K562 (cell line): ENCODE results near the gene TPD52L1. TPM values are rescaled to one million over a fixed set of nuclear protein-coding genes. Genes with fewer than 3 reads are reported as not detected.

ENCODE experiments used
- ATAC-seq: fragments of 200-7000 bp; cut with Tn5 transposase; 3 replicates; pipeline ENCODE4 v1.9.1; 2020; ENCODE audit warnings: moderate library complexity
- BruUV-seq: library from RNA; stranded (reverse); fragments of 400-500 nt; replicated peaks from 2 replicates; lab custom pipeline; 2021; lab: Mats Ljungman, UMichigan
- CTCF ChIA-PET: fragments of 300-600 bp; formaldehyde crosslinking; extraction: SDS; loops from one replicate; lab custom pipeline; 2021; ENCODE audit warnings: low intra/inter-chr PET ratio; lab: Yijun Ruan, JAX
- POLR2A ChIA-PET: fragments of 300-600, 350-650 bp; sonication (Branson Sonifier 250); formaldehyde crosslinking; extraction: SDS; loops from one replicate; lab custom pipeline; 2021; ENCODE audit warnings: antibody characterized with exemption, inconsistent platforms; lab: Yijun Ruan, JAX
- DNase-seq, 4 experiments: peaks; one replicate each; pipeline versions ENCODE4 v3.0.0 to v3.0.0-alpha.2; 2011 to 2018; ENCODE audit warnings: low spot score in 3 of 4, mixed read lengths in 3 of 4; ENCODE audit errors: extremely low read depth in 1 of 4
- FAIRE-seq: peaks from 2 replicates; lab custom pipeline; 2011; peaks lifted over from hg19 to GRCh38; lab: Jason Lieb, UNC
- H2AFZ ChIP-seq: 2 replicates; pipeline ENCODE4 v1.6.0; 2011; ENCODE audit warnings: low read depth, low read length, control low read depth, inconsistent platforms
- H3K27ac ChIP-seq: fragments of 200-600 bp; 3 replicates; pipeline ENCODE4 v1.8.0; 2011; ENCODE audit warnings: low read depth, mild to moderate bottlenecking, control low read depth, inconsistent platforms, low read length, moderate library complexity, mixed read lengths; ENCODE audit errors: extremely low read depth
- H3K27me3 ChIP-seq, 2 experiments: fragments of 300-600 bp in 1 of 2; 2 replicates in 1 of 2; 3 replicates in 1 of 2; pipeline versions ENCODE4 v1.6.0 to v1.8.0; 2011; ENCODE audit warnings: inconsistent platforms in 2 of 2, low read length in 2 of 2, mild to moderate bottlenecking in 1 of 2, mixed read lengths in 1 of 2, moderate library complexity in 1 of 2; ENCODE audit not compliant: control insufficient read depth in 2 of 2, insufficient read depth in 2 of 2
- H3K36me3 ChIP-seq: fragments of 300-600 bp; 3 replicates; pipeline ENCODE4 v1.8.0; 2011; ENCODE audit warnings: mild to moderate bottlenecking, low read length, inconsistent platforms; ENCODE audit not compliant: control insufficient read depth, insufficient read depth
- H3K4me1 ChIP-seq, 2 experiments: fragments of 200-600 bp in 1 of 2; replicated peaks in 1 of 2; 2 replicates in 1 of 2; 3 replicates in 1 of 2; pipeline versions ENCODE4 v1.5.1 to v1.8.0; 2011; ENCODE audit warnings: inconsistent platforms in 2 of 2, low read length in 2 of 2, mild to moderate bottlenecking in 1 of 2, mixed read lengths in 1 of 2, moderate library complexity in 1 of 2; ENCODE audit not compliant: control insufficient read depth in 2 of 2, insufficient read depth in 2 of 2
- H3K4me2 ChIP-seq: 2 replicates; pipeline ENCODE4 v1.6.1; 2011; ENCODE audit warnings: low read length, control low read depth, inconsistent platforms, mixed read lengths; ENCODE audit not compliant: insufficient read depth
- H3K4me3 ChIP-seq: fragments of 200-600 bp; sonication (generic), shearing (Covaris generic); 2 replicates; pipeline ENCODE4 v1.5.1; 2016; ENCODE audit warnings: control low read depth, inconsistent platforms
- H3K79me2 ChIP-seq: fragments of 200-600 bp; 3 replicates; pipeline ENCODE4 v1.8.0; 2011; ENCODE audit warnings: low read length, inconsistent platforms; ENCODE audit not compliant: control insufficient read depth, insufficient read depth
- H3K9ac ChIP-seq, 2 experiments: 2 replicates each; pipeline versions ENCODE4 v1.6.0 to v1.6.1; 2011; ENCODE audit warnings: low read depth in 2 of 2, low read length in 2 of 2, control low read depth in 1 of 2, inconsistent platforms in 1 of 2, mild to moderate bottlenecking in 1 of 2, mixed read lengths in 1 of 2; ENCODE audit not compliant: insufficient read depth in 1 of 2
- H3K9me1 ChIP-seq: one replicate; pipeline ENCODE4 v1.6.0; 2011; ENCODE audit warnings: inconsistent platforms, mild to moderate bottlenecking, low read length, moderate library complexity; ENCODE audit not compliant: control insufficient read depth, insufficient read depth
- H3K9me3 ChIP-seq: replicated peaks from 2 replicates; pipeline ENCODE4 v1.5.1; 2011; ENCODE audit warnings: low read depth, low read length, inconsistent platforms; ENCODE audit not compliant: control insufficient read depth, insufficient read depth
- H4K20me1 ChIP-seq: replicated peaks from 2 replicates; pipeline ENCODE4 v1.6.1; 2011; ENCODE audit warnings: low read length, inconsistent platforms, mixed read lengths; ENCODE audit not compliant: control insufficient read depth, insufficient read depth
- NFE2L1 ChIP-seq: fragments of 450-650 bp; IDR thresholded peaks from 2 replicates; pipeline ENCODE4 v1.6.1; 2016; ENCODE audit warnings: missing genetic modification characterization, low read depth, mild to moderate bottlenecking, missing compliant biosample characterization, moderate library complexity, borderline replicate concordance
- RBM25 ChIP-seq: fragments of 200-400 bp; formaldehyde crosslinking; IDR thresholded peaks from 2 replicates; pipeline ENCODE4 v1.6.1; 2018; ENCODE audit warnings: low read length, low read depth, moderate library complexity; ENCODE audit not compliant: severe bottlenecking
- RFX5 ChIP-seq: IDR thresholded peaks from 2 replicates; pipeline ENCODE4 v1.6.1; 2011; ENCODE audit warnings: low read depth, mild to moderate bottlenecking, improper control_type of control experiment, low read length
- ZBTB17 ChIP-seq: fragments of 450-650 bp; formaldehyde crosslinking; IDR thresholded peaks from 2 replicates; pipeline ENCODE4 v1.4.0; 2020; ENCODE audit warnings: mild to moderate bottlenecking
- ZFP30 ChIP-seq: fragments of 250-450 bp; sonication (Bioruptor Pico); IDR thresholded peaks from 2 replicates; pipeline ENCODE4 v1.8.0; 2022; ENCODE audit warnings: moderate library complexity, mild to moderate bottlenecking, inconsistent platforms, borderline replicate concordance
- WGBS: fragments of 100-300 bp; shearing (Covaris generic); methylation state at CpG from one replicate; pipeline ENCODE4 v1.1.6; 2016; ENCODE audit warnings: low coverage, mixed read lengths; ENCODE audit not compliant: insufficient coverage; ENCODE audit errors: missing lambda C conversion rate; 5-methylcytosine and 5-hydroxymethylcytosine counted together
- in situ Hi-C: fragments of 300-500 bp; cut with MboI; formaldehyde crosslinking; loops from 4 replicates; pipeline ENCODE4 v1.15.0; 2018; ENCODE audit warnings: inconsistent platforms, mixed read lengths
- intact Hi-C: fragments of 100-400 bp; cut with micrococcal nuclease; formaldehyde crosslinking; loops from 2 replicates; pipeline ENCODE4 v1.14.2; 2022
- polyA plus RNA-seq, 8 experiments: library from polyadenylated mRNA; depleted of rRNA in 4 of 8; stranded (reverse) in 5 of 8; unstranded in 3 of 8; fragments of >200 nt; fragmentation: Nextera tagmentation in 2 of 8; fragmentation: Illumina TruSeq in 1 of 8; extraction: Ambion mirVana in 2 of 8; extraction: Trizol in 1 of 8; gene quantifications; 2 replicates each; pipeline versions ENCODE4 v1.2.1 to v1.2.3, GENCODE V29; 2011 to 2014; ENCODE audit warnings: inconsistent platforms in 1 of 8, missing spikeins in 1 of 8
- total RNA-seq, 7 experiments: library from RNA; depleted of rRNA in 6 of 7; stranded (reverse); fragments of >200 nt in 6 of 7; fragmentation: Illumina TruSeq in 2 of 7; extraction: Trizol in 2 of 7; gene quantifications; 2 replicates each; pipeline versions ENCODE4 v1.2.1 to v1.2.3, GENCODE V29; 2011 to 2021; ENCODE audit warnings: low replicate concordance in 1 of 7
- TF ChIP-seq, protein P1 (sequence below): sonication (generic); formaldehyde crosslinking; IDR thresholded peaks from 2 replicates; pipeline ENCODE4 v1.5.0; 2020; ENCODE audit warnings: missing genetic modification reagents

TPD52L1 gene
- total and polyA plus RNA-seq, 9 of the 15 experiments (the other 6 are each of a cell fraction or from before 2014, with no cell fraction given), result 12.9 to 149 (median 75.7) TPM

DNA sequence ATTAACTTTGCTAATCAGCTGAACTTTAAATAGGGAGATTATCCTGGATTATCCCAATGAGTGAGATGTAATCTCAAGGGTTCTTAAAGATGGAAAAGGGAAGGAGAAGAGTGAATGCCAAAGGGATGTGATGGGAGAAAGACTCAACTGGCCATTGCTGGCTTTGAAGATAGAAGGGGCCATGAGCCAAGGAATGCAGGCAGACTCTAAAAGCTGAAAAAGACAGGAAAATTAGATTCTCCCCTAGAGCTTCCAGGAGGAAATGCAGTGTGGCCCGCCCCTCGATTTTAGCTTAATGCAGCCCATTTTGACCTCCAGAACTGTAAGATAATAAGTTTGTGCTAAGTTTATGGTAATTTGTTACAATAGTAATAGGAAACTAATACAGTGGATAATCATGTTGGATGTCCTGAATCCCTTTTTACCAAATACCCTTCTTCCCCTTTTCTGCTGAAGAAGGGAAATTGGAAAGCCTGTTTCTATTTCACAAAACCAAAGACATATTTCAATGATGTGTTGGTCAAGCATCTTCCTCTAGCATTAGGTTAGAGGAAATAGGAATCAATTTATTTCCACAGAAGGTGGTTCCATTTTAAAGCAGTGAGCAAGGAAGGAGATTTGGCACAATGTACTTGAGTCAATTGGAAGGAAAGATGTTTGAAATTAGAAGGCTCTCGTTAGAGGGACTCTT, 151.5 kb downstream of the TPD52L1 start:
- H3K9me3 ChIP-seq, result 0 out of 2 replicates have a peak, but pooled peaks cover 3% of the 10 kb centered on the region
- in situ Hi-C loops (loop anchor here (10.0 kb wide), 1 partner anchor 430 kb away; no protein-coding TSS in a partner anchor), intact Hi-C loops (loop anchor here (5.0 kb wide), 2 partner anchors 343 to 652 kb away; partner anchors contain the start of genes HINT3 and RNF217)
- H3K4me1 ChIP-seq, result peaks cover 17 to 49% of the 10 kb centered on the region in 2 experiments
- CTCF ChIA-PET, result no interaction called here
- H3K4me2 ChIP-seq, result no peak overlapping the region
- DNase-seq, result no peak
- no peak for FAIRE-seq
- no peak overlapping the region for H3K4me3 ChIP-seq
- H3K27me3 ChIP-seq, result no peaks in the 10 kb centered on the region
- BruUV-seq, result no TSS peak
- WGBS, result 83% methylated on average over 3 of the region's 3 CpGs
- no peak overlapping the region for H3K27ac ChIP-seq
- H2AFZ ChIP-seq, result no peak overlapping the region
- no peak overlapping the region for H3K9ac ChIP-seq
- H3K79me2 ChIP-seq, result peaks cover 20% of the 10 kb centered on the region
- POLR2A ChIA-PET, result interaction anchor here (1.7 kb wide), 1 partner anchor 10 kb away, joined by 3 read pairs; no protein-coding TSS in a partner anchor
- ATAC-seq, result no peak
- H3K36me3 ChIP-seq, result peaks cover 5% of the 10 kb centered on the region
- no peaks in the 10 kb centered on the region for H3K9me1 ChIP-seq
- TF ChIP-seq ZBTB17 (CRISPR knock-in tag), result no peak
- TF ChIP-seq, protein P1, sequence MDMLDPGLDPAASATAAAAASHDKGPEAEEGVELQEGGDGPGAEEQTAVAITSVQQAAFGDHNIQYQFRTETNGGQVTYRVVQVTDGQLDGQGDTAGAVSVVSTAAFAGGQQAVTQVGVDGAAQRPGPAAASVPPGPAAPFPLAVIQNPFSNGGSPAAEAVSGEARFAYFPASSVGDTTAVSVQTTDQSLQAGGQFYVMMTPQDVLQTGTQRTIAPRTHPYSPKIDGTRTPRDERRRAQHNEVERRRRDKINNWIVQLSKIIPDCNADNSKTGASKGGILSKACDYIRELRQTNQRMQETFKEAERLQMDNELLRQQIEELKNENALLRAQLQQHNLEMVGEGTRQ, result no peak
- TF ChIP-seq ZFP30 (CRISPR knock-in tag), result no peak
- TF ChIP-seq NFE2L1 (tag), result no peak
- TF ChIP-seq RBM25, result peak; percentile 66
- no peak for TF ChIP-seq RFX5
- TF ChIP-seq, all 486 proteins: peak for 1
- H4K20me1 ChIP-seq, result no peaks in the 10 kb centered on the region
